Progenitor cell of endocrine pancreas (in vitro differentiated cells): Measurements from ENCODE around the gene SMAP1. TPM values are rescaled to one million over a fixed set of nuclear protein-coding genes. Genes with fewer than 3 reads are reported as not detected.

Experiments
- DNase-seq: peaks from one replicate; pipeline ENCODE4 v3.0.0; 2021; ENCODE audit warnings: low spot score; ENCODE audit not compliant: unreplicated experiment
- H3K27ac Mint-ChIP-seq: 2 replicates; pipeline ENCODE4 v1.8.0; 2021; ENCODE audit warnings: mild to moderate bottlenecking, moderate library complexity, mixed read lengths
- H3K27me3 Mint-ChIP-seq: 2 replicates; pipeline ENCODE4 v1.8.0; 2021; ENCODE audit warnings: mixed read lengths
- H3K36me3 Mint-ChIP-seq: 2 replicates; pipeline ENCODE4 v1.8.0; 2022; ENCODE audit warnings: mixed read lengths; ENCODE audit not compliant: insufficient read depth
- H3K4me1 Mint-ChIP-seq: 2 replicates; pipeline ENCODE4 v1.8.0; 2021; ENCODE audit warnings: low read depth, mixed read lengths
- H3K4me3 Mint-ChIP-seq: 2 replicates; pipeline ENCODE4 v1.8.0; 2021; ENCODE audit warnings: low read depth, mild to moderate bottlenecking, moderate library complexity, mixed read lengths
- H3K9me3 Mint-ChIP-seq: 2 replicates; pipeline ENCODE4 v1.8.0; 2021; ENCODE audit warnings: low read depth, mixed read lengths
- total RNA-seq: library from RNA; stranded (reverse); gene quantifications from 2 replicates; pipeline ENCODE4 v1.2.1, GENCODE V29; 2021
- TF ChIP-seq, protein P1 (sequence below): fragments of 200-600 bp; sonication (generic); IDR thresholded peaks from one replicate; pipeline ENCODE4 v1.5.0; 2021; ENCODE audit warnings: antibody characterized with exemption, mild to moderate bottlenecking; ENCODE audit not compliant: unreplicated experiment

SMAP1 gene
- total RNA-seq, 1 donor from 2014 or later = 32.8 TPM

GRCh38 chr6:70790483-70791224, 123.0 kb downstream of the SMAP1 start:
- no peak for DNase-seq
- Mint-ChIP-seq H3K27me3 (no peaks in the 10 kb centered on the region), H3K4me1 (no peaks in the 10 kb centered on the region), H3K4me3 (no peak overlapping the region), H3K36me3 (peaks cover 13% of the 10 kb centered on the region), H3K9me3 (peaks cover 6% of the 10 kb centered on the region), H3K27ac (no peak overlapping the region)
- TF ChIP-seq, protein P1, sequence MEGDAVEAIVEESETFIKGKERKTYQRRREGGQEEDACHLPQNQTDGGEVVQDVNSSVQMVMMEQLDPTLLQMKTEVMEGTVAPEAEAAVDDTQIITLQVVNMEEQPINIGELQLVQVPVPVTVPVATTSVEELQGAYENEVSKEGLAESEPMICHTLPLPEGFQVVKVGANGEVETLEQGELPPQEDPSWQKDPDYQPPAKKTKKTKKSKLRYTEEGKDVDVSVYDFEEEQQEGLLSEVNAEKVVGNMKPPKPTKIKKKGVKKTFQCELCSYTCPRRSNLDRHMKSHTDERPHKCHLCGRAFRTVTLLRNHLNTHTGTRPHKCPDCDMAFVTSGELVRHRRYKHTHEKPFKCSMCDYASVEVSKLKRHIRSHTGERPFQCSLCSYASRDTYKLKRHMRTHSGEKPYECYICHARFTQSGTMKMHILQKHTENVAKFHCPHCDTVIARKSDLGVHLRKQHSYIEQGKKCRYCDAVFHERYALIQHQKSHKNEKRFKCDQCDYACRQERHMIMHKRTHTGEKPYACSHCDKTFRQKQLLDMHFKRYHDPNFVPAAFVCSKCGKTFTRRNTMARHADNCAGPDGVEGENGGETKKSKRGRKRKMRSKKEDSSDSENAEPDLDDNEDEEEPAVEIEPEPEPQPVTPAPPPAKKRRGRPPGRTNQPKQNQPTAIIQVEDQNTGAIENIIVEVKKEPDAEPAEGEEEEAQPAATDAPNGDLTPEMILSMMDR = no peak

- no peak for DNase-seq
- H3K36me3 Mint-ChIP-seq = peaks cover 32% of the 10 kb centered on the region
- TF ChIP-seq, protein P1 = no peak
- H3K27ac Mint-ChIP-seq = no peak overlapping the region
- no peak overlapping the region for H3K4me3 Mint-ChIP-seq
- H3K4me1 Mint-ChIP-seq = no peaks in the 10 kb centered on the region
- H3K27me3 Mint-ChIP-seq = no peaks in the 10 kb centered on the region
- peaks cover 12% of the 10 kb centered on the region for H3K9me3 Mint-ChIP-seq
Measured at GRCh38 chr6:70797625-70798024, 129.9 kb downstream of the SMAP1 start.

- no peak for DNase-seq
- Mint-ChIP-seq H3K4me3 (no peak overlapping the region), H3K27ac (no peak overlapping the region), H3K4me1 (peaks cover 4% of the 10 kb centered on the region), H3K36me3 (peaks cover 41% of the 10 kb centered on the region), H3K9me3 (peaks cover 29% of the 10 kb centered on the region), H3K27me3 (no peaks in the 10 kb centered on the region)
- TF ChIP-seq, protein P1 = no peak
Measured at GRCh38 chr6:70806086-70806485, 138.4 kb downstream of the SMAP1 start.

GRCh38 chr6:70811788-70812187, 144.1 kb downstream of the SMAP1 start:
- no peaks in the 10 kb centered on the region for H3K36me3 Mint-ChIP-seq
- no peak overlapping the region for H3K27ac Mint-ChIP-seq
- H3K27me3 Mint-ChIP-seq = no peaks in the 10 kb centered on the region
- no peak for DNase-seq
- H3K9me3 Mint-ChIP-seq = no peaks in the 10 kb centered on the region
- H3K4me1 Mint-ChIP-seq = peaks cover 3% of the 10 kb centered on the region
- TF ChIP-seq, protein P1 = no peak
- no peak overlapping the region for H3K4me3 Mint-ChIP-seq

DNA sequence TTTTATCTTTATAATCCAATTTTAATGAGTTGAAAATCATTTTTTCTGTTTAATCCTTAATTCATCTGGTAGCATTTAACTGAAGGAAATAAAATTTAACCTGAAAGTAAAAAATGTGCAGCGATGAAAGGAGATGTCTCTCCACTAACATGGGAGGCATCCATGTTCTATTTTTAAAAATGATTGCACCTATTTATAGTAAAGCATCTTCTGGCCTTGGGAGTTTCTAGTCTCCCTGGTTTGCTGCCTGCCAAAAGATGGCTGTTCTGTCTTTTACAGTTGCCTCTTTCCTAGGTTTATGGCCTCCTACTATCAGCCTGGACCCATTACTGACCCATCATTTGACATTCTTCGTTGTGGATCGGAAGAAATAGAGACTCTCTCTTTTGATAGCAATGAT, 146.2 kb downstream of the SMAP1 start:
- H3K4me1 Mint-ChIP-seq = no peaks in the 10 kb centered on the region
- H3K36me3 Mint-ChIP-seq = no peaks in the 10 kb centered on the region
- H3K9me3 Mint-ChIP-seq = no peaks in the 10 kb centered on the region
- H3K4me3 Mint-ChIP-seq = no peak overlapping the region
- no peaks in the 10 kb centered on the region for H3K27me3 Mint-ChIP-seq
- H3K27ac Mint-ChIP-seq = no peak overlapping the region
- no peak for DNase-seq
- TF ChIP-seq, protein P1 = no peak
